Astrocyte of the spinal cord (primary cell): Measurements from ENCODE around the gene MAPKAP1.

ENCODE experiments used
- DNase-seq: peaks from one replicate; pipeline ENCODE4 v3.0.0; 2011; ENCODE audit warnings: low read depth, low spot score
- H3K4me3 ChIP-seq: 2 replicates; pipeline ENCODE4 v1.5.1; 2011; ENCODE audit warnings: low read depth, mild to moderate bottlenecking, low read length, moderate library complexity
- CTCF ChIP-seq: IDR thresholded peaks from 2 replicates; pipeline ENCODE4 v1.5.1; 2012; ENCODE audit warnings: low read depth, mild to moderate bottlenecking, low read length, inconsistent platforms
- in situ Hi-C: cut with HindIII; loops from 2 replicates; pipeline ENCODE4 v1.10.0; 2017; ENCODE audit warnings: low sequenced_read_pairs

Gene MAPKAP1

DNA sequence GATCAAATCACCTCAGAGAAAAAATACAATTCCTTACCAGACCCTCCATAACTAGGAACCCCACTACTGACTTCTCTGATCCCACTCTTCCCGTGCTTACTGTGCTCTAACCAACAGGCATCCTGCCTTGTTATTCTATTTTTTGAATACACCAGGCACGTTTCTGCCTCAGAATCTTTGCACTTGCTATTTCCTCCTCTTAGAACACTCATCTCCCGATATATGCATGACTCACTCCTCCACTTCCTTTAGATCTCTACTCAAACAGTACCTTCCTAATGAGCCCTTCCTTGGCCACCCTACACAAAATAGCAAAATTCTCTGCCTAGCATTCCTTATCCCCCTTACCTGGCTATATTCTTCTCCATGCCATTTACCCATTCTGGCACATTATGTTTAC lies 43.9 kb downstream of the MAPKAP1 start:
- H3K4me3 ChIP-seq, result no peak overlapping the region
- TF ChIP-seq CTCF, result no peak
- in situ Hi-C loops, result no loop called here
- DNase-seq, result peak; percentile 63

GRCh38 chr9:125660557-125660956 lies 46.5 kb downstream of the MAPKAP1 start:
- TF ChIP-seq CTCF, result no peak
- in situ Hi-C loops, result no loop called here
- no peak overlapping the region for H3K4me3 ChIP-seq
- DNase-seq, result no peak

DNA sequence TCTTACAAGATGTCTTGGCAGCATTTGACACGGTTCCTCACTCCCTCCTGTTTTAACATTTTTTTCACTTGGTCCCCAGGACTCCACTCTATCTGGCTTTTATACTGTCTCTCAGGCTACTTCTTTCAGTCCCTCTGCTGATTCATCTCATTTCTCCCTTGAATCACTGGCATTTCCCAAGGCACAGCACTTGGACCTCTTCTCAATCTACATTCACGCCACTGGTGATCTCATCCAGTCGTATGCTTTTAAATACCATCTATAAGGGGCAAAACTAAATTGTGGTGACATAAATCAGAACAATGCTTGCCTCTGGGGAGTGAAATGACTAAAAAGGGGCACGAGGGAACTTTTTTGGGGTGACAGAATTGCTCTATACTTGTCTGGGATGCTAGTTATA lies 47.1 kb downstream of the MAPKAP1 start:
- TF ChIP-seq CTCF, result no peak
- in situ Hi-C loops, result no loop called here
- DNase-seq, result peak; percentile 78
- H3K4me3 ChIP-seq, result no peak overlapping the region

DNA sequence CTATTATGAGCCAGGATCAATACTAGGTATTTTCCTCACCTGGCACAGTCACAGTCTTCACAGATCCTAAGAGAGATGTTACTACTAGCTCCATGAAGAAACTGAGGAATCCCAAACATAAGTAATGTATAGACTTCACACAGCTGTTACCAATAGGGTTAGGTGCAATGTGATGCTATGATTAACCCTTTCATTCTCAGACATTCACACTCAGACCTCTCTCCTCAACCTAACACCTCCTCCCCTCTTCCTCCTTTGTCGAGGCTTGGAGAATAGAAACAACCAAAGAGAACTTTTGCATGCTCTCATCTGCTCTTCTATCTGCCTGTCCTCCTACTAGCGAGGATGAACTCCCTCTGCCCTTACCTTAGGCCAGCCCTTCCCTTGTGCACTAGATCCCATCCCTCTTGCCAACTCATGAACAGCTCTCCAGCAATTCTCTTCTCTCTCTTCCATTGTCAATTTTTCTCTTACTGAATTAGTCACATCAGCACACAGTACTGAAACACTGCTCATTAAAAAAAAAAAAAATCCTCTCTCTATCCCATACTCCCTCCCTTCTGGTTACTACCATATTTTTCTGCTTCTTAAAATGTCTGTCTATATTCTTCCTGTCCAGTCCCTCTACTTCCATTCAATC lies 47.7 kb downstream of the MAPKAP1 start:
- peak; percentile 24 for DNase-seq
- in situ Hi-C loops, result no loop called here
- no peak overlapping the region for H3K4me3 ChIP-seq
- no peak for TF ChIP-seq CTCF

GRCh38 chr9:125656560-125656959 lies 50.4 kb downstream of the MAPKAP1 start:
- no peak overlapping the region for H3K4me3 ChIP-seq
- DNase-seq, result no peak
- TF ChIP-seq CTCF, result no peak
- in situ Hi-C loops, result no loop called here

GRCh38 chr9:125655691-125656410 lies 51.2 kb downstream of the MAPKAP1 start:
- in situ Hi-C loops, result no loop called here
- no peak for TF ChIP-seq CTCF
- DNase-seq, result no peak
- H3K4me3 ChIP-seq, result no peak overlapping the region
